ENCODE measurements around the gene BSN.

BSN gene

GRCh38 chr3:49628249-49628648, 74.0 kb downstream of the BSN start:
- TF ChIP-seq FOXP2 (optimal IDR thresholded peaks at IDR 0.05; ENCODE audit: borderline replicate concordance, extremely low read depth, extremely low read length, insufficient read depth) (no peak), POLR2AphosphoS5 (IDR thresholded peaks at IDR 0.05; ENCODE audit: low read depth, low read length) (no peak), REST (IDR thresholded peaks at IDR 0.05; ENCODE audit: insufficient read depth in 1 of 2, low read depth in 2 of 2, low read length in 2 of 2) (no peak), TAF1 (IDR thresholded peaks at IDR 0.05; ENCODE audit: borderline replicate concordance, insufficient read depth, low read length) (no peak), SIN3A (IDR thresholded peaks at IDR 0.05; ENCODE audit: borderline replicate concordance, insufficient read depth, low read length) (no peak)

GRCh38 chr3:49629451-49629850, 75.2 kb downstream of the BSN start:
- no peak for TF ChIP-seq SIN3A (IDR thresholded peaks at IDR 0.05; ENCODE audit: borderline replicate concordance, insufficient read depth, low read length)
- no peak for TF ChIP-seq REST (IDR thresholded peaks at IDR 0.05; ENCODE audit: insufficient read depth in 1 of 2, low read depth in 2 of 2, low read length in 2 of 2)
- TF ChIP-seq FOXP2 (optimal IDR thresholded peaks at IDR 0.05; ENCODE audit: borderline replicate concordance, extremely low read depth, extremely low read length, insufficient read depth), result no peak
- TF ChIP-seq POLR2AphosphoS5 (IDR thresholded peaks at IDR 0.05; ENCODE audit: low read depth, low read length), result no peak
- TF ChIP-seq TAF1 (IDR thresholded peaks at IDR 0.05; ENCODE audit: borderline replicate concordance, insufficient read depth, low read length), result no peak

GRCh38 chr3:49629866-49630265, 75.6 kb downstream of the BSN start:
- TF ChIP-seq FOXP2 (optimal IDR thresholded peaks at IDR 0.05; ENCODE audit: borderline replicate concordance, extremely low read depth, extremely low read length, insufficient read depth) (no peak), TAF1 (IDR thresholded peaks at IDR 0.05; ENCODE audit: borderline replicate concordance, insufficient read depth, low read length) (no peak), REST (IDR thresholded peaks at IDR 0.05; ENCODE audit: insufficient read depth in 1 of 2, low read depth in 2 of 2, low read length in 2 of 2) (no peak), SIN3A (IDR thresholded peaks at IDR 0.05; ENCODE audit: borderline replicate concordance, insufficient read depth, low read length) (no peak), POLR2AphosphoS5 (IDR thresholded peaks at IDR 0.05; ENCODE audit: low read depth, low read length) (no peak)

- TF ChIP-seq TAF1 (IDR thresholded peaks at IDR 0.05; ENCODE audit: borderline replicate concordance, insufficient read depth, low read length), result no peak
- TF ChIP-seq POLR2AphosphoS5 (IDR thresholded peaks at IDR 0.05; ENCODE audit: low read depth, low read length), result no peak
- no peak for TF ChIP-seq REST (IDR thresholded peaks at IDR 0.05; ENCODE audit: insufficient read depth in 1 of 2, low read depth in 2 of 2, low read length in 2 of 2)
- TF ChIP-seq SIN3A (IDR thresholded peaks at IDR 0.05; ENCODE audit: borderline replicate concordance, insufficient read depth, low read length), result no peak
- no peak for TF ChIP-seq FOXP2 (optimal IDR thresholded peaks at IDR 0.05; ENCODE audit: borderline replicate concordance, extremely low read depth, extremely low read length, insufficient read depth)
These were observed 76.5 kb downstream of the BSN start for GRCh38 chr3:49630784-49631183.

- no peak for TF ChIP-seq POLR2AphosphoS5 (IDR thresholded peaks at IDR 0.05; ENCODE audit: low read depth, low read length)
- no peak for TF ChIP-seq FOXP2 (optimal IDR thresholded peaks at IDR 0.05; ENCODE audit: borderline replicate concordance, extremely low read depth, extremely low read length, insufficient read depth)
These were observed 80.5 kb downstream of the BSN start for GRCh38 chr3:49634736-49635135.
